SK-N-SH treated with all-trans-retinoic acid at 6 μM for 48 hours (cell line): Measurements from ENCODE around the gene RXRA.

ENCODE experiments used
- ARNTL ChIP-seq: fragments of 450-650 bp; formaldehyde crosslinking; IDR thresholded peaks from 2 replicates; pipeline ENCODE4 v1.5.0; 2020; ENCODE audit warnings: low read depth, mild to moderate bottlenecking, moderate library complexity, borderline replicate concordance
- CREB5 ChIP-seq: fragments of 250-450 bp; sonication (Bioruptor Pico); IDR thresholded peaks from 2 replicates; pipeline ENCODE4 v1.5.1; 2020; ENCODE audit warnings: low read depth, mild to moderate bottlenecking, moderate library complexity
- CSDC2 ChIP-seq: fragments of 250-450 bp; sonication (Bioruptor Pico); IDR thresholded peaks from 2 replicates; pipeline ENCODE4 v1.5.0; 2020; ENCODE audit warnings: mild to moderate bottlenecking, moderate library complexity
- ISL1 ChIP-seq: fragments of 250-450 bp; sonication (Bioruptor Pico); IDR thresholded peaks from 2 replicates; pipeline ENCODE4 v2.1.2; 2022; ENCODE audit warnings: mild to moderate bottlenecking, moderate library complexity
- PATZ1 ChIP-seq: fragments of 250-450 bp; sonication (Bioruptor Pico); IDR thresholded peaks from 2 replicates; pipeline ENCODE4 v1.8.0; 2020; ENCODE audit warnings: mild to moderate bottlenecking, moderate library complexity, borderline replicate concordance
- POU6F1 ChIP-seq: fragments of 250-450 bp; sonication (Bioruptor Pico); IDR thresholded peaks from 2 replicates; pipeline ENCODE4 v1.8.0; 2021; ENCODE audit warnings: low read depth, mild to moderate bottlenecking, moderate library complexity, borderline replicate concordance
- TCF4 ChIP-seq: fragments of 250-450 bp; sonication (Bioruptor Pico); IDR thresholded peaks from 2 replicates; pipeline ENCODE4 v1.8.0; 2021; ENCODE audit warnings: mild to moderate bottlenecking, moderate library complexity, borderline replicate concordance
- ZC3H10 ChIP-seq: fragments of 250-450 bp; sonication (Bioruptor Pico); IDR thresholded peaks from 2 replicates; pipeline ENCODE4 v1.5.1; 2021; ENCODE audit warnings: mild to moderate bottlenecking, moderate library complexity

GRCh38 chr9:134315716-134316448, 10.4 kb upstream of the RXRA start:
- TF ChIP-seq PATZ1 (no peak), CREB5 (CRISPR knock-in tag) (no peak), ISL1 (CRISPR knock-in tag) (no peak), ZC3H10 (CRISPR knock-in tag) (no peak), CSDC2 (CRISPR knock-in tag) (no peak), ARNTL (CRISPR knock-in tag) (no peak), TCF4 (no peak), POU6F1 (CRISPR knock-in tag) (no peak)
